ENCODE results near the gene KLHL24. TPM values are rescaled to one million over a fixed set of nuclear protein-coding genes. Genes with fewer than 3 reads are reported as not detected.

Gene KLHL24
- total RNA-seq, 1 experiment from 2014 or later: 33.9 TPM

DNA sequence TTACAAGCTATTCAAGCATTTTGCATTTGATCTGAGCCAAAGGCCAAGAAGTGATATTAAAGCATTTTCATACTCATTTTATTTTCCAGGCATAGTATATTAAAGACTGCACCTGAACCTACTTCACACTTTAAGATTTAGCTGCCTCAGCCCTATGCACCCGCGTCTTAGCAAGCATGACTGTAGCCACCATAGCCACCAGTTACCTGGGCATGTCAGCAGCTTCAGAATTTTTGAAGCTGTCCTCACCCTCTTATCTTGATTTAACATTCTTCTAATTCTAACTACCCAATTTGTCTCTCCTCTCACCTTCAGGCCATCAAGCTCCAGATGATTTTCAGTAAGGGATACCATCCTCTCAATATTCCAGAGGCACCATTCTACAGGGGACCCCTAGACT is 40.8 kb upstream of the KLHL24 start:
- ChIA-PET CTCF (interaction anchor here (0.7 to 1.6 kb wide), 3 partner anchors 22 to 102 kb away, joined by 3 to 4 read pairs (median 4); no protein-coding TSS in a partner anchor), POLR2A (interaction anchor here (0.7 kb wide), 1 partner anchor 10 kb away, joined by 4 read pairs; no protein-coding TSS in a partner anchor)
- Mint-ChIP-seq H3K36me3 (peaks cover 21% of the 10 kb centered on the region), H3K27ac (no peak overlapping the region), H3K4me1 (peaks cover 21% of the 10 kb centered on the region), H3K27me3 (ENCODE audit: low read depth) (0 out of 2 replicates have a peak, but pooled peaks cover 3% of the 10 kb centered on the region), H3K4me3 (no peak overlapping the region), H3K9me3 (peaks cover 31% of the 10 kb centered on the region)
- ATAC-seq (no peak), DNase-seq (ENCODE audit: low spot score) (no peak)
- TF ChIP-seq PRDM15 (CRISPR knock-in tag; IDR thresholded peaks at IDR 0.05) (no peak), NFYB (CRISPR knock-in tag; conservative IDR thresholded peaks at IDR 0.05; ENCODE audit: low read depth) (no peak), FOXP1 (CRISPR knock-in tag; IDR thresholded peaks at IDR 0.05; ENCODE audit: borderline replicate concordance) (no peak), JAZF1 (CRISPR knock-in tag; IDR thresholded peaks at IDR 0.05) (no peak), NFE2L1 (CRISPR knock-in tag; IDR thresholded peaks at IDR 0.05) (no peak), USF1 (CRISPR knock-in tag; IDR thresholded peaks at IDR 0.05) (no peak), AR (CRISPR knock-in tag; IDR thresholded peaks at IDR 0.05) (no peak), GRHL2 (CRISPR knock-in tag; IDR thresholded peaks at IDR 0.05; ENCODE audit: insufficient replicate concordance, severe bottlenecking) (no peak), TEAD4 (CRISPR knock-in tag; IDR thresholded peaks at IDR 0.05) (no peak), NR1H2 (CRISPR knock-in tag; IDR thresholded peaks at IDR 0.05) (no peak), MYBL2 (CRISPR knock-in tag; IDR thresholded peaks at IDR 0.05) (no peak), ZNF423 (CRISPR knock-in tag; IDR thresholded peaks at IDR 0.05) (no peak), MXD4 (CRISPR knock-in tag; IDR thresholded peaks at IDR 0.05; ENCODE audit: borderline replicate concordance) (no peak), ZNF121 (CRISPR knock-in tag; IDR thresholded peaks at IDR 0.05) (no peak), RELA (CRISPR knock-in tag; IDR thresholded peaks at IDR 0.05; ENCODE audit: borderline replicate concordance) (no peak), CTCF (IDR thresholded peaks at IDR 0.05) (no peak), SOX15 (CRISPR knock-in tag; IDR thresholded peaks at IDR 0.05) (no peak)
- TF ChIP-seq, protein P1, sequence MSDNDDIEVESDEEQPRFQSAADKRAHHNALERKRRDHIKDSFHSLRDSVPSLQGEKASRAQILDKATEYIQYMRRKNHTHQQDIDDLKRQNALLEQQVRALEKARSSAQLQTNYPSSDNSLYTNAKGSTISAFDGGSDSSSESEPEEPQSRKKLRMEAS (CRISPR knock-in tag; IDR thresholded peaks at IDR 0.05): no peak
- TF ChIP-seq, protein P2, sequence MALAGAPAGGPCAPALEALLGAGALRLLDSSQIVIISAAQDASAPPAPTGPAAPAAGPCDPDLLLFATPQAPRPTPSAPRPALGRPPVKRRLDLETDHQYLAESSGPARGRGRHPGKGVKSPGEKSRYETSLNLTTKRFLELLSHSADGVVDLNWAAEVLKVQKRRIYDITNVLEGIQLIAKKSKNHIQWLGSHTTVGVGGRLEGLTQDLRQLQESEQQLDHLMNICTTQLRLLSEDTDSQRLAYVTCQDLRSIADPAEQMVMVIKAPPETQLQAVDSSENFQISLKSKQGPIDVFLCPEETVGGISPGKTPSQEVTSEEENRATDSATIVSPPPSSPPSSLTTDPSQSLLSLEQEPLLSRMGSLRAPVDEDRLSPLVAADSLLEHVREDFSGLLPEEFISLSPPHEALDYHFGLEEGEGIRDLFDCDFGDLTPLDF (CRISPR knock-in tag; IDR thresholded peaks at IDR 0.05): no peak

Data from WTC11 (cell line).